GM18868 (cell line): ENCODE data around the gene SCNN1B.
"Not testable (repeated sequence)": the region's sequence is repeated elsewhere in the genome, so short reads cannot be mapped to it uniquely, and the experiment has no call there.

Experiments
- ATAC-seq: cut with Tn5 transposase; IDR thresholded peaks from one replicate; pipeline ENCODE4 v1.9.1; 2021; ENCODE audit warnings: mild to moderate bottlenecking, moderate library complexity; ENCODE audit not compliant: unreplicated experiment

SCNN1B gene

DNA sequence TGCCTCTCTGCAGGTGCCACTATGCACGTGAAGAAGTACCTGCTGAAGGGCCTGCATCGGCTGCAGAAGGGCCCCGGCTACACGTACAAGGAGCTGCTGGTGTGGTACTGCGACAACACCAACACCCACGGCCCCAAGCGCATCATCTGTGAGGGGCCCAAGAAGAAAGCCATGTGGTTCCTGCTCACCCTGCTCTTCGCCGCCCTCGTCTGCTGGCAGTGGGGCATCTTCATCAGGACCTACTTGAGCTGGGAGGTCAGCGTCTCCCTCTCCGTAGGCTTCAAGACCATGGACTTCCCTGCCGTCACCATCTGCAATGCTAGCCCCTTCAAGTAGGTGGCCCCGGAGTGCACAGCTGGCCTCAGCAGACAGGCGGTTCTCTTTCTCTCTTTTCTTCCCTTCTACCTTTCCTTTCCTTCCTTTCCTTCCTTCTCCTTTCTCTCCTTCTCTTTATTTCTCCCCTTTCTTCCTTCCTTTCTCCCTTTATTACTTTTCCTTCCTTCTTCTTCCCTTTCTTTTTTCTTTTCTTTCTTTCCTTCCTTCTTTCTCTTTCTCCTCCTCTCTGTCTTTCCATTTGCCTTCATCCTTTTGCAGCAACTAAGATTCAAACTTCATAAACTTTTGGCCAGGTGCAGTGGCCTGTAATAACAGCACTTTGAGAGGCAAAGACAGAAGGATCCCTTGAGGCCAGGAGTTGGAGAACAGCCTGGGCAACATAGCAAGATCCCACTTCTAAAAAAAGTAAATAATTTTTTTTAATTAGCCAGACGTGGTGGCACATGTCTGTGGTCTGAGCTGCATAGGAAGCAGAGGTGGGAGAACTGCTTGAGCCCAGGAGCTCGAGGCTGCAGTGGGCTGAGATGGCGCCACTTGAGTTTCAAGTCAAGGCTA, 46.7 kb downstream of the SCNN1B start:
- no peak for ATAC-seq

DNA sequence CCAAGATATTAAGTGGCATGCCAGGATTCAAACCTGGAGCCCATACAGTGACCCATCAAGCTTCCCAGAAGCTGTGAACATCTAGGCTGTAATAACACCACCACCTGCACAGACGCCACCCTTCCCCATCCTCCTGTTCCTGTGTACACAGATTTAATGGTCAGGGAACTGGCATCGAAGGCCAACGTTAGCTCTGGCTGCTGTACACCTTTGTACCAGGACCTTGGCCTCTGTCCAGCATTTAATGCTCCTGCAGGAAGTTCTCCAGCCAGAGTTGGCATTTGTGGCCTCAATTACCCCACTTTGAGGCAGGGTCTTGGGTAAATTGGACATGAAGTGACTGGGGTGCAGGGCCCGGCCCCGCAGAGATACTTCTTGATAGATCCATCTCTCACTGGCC, 49.3 kb downstream of the SCNN1B start:
- no peak for ATAC-seq

DNA sequence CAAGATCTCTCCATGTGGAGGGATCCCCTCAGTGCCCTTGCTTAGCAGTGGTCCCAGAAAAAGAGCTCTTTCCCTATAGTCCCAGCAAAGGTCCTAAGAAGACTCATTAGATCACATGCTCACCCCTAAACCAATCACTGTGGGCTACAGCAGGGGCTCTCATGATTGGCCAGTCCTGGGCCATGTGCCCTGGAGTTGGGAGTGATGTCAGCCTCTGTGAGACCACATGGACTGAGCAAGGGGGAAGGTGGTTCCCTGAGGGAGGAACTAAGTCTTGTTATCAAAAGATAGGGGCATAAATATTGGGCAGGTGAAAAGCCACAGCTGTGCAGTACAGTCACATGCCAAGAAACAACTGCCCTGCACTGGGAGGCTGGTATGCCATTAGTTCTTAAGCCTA, 51.3 kb downstream of the SCNN1B start:
- no peak for ATAC-seq

DNA sequence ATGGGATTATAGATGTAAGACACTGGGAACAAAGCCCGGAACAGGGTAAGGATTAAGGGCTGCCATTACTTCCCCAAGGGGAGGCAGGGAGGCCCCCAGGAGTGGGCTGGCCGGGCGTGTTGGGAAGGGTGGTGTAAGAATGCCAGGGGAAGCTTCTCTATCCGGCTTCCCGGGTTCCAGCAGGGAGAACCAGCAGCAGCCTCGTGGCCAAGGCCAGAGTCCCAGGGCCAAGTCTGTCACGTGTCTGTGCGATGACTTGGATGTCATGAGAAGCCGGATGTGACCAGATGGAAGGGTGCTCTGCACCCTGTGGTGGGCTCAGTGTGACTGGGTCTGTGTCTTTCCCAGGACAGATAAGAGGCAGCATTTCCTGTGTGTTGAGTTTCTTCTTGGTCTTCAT, 52.1 kb downstream of the SCNN1B start:
- no peak for ATAC-seq

DNA sequence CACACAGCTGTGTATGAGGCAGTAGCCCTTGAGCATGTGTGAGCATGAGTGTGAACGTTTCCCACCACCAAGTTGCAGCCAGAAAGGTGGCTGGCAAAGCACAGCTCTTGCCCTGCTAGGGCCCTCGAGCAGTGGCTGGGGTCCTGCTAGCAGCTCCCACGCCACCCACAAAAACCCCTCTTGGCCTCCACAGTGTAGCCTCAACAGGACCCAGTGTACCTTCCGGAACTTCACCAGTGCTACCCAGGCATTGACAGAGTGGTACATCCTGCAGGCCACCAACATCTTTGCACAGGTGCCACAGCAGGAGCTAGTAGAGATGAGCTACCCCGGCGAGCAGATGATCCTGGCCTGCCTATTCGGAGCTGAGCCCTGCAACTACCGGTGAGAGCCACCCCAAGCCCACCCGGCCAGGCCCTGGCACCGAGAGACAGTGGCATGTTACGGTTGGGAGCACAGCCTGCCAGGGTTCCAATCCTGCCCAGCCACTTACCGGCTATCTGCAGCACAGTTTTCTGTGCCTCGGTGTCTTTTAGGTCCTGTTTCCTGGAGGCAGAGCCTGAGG, 53.1 kb downstream of the SCNN1B start:
- no peak for ATAC-seq

DNA sequence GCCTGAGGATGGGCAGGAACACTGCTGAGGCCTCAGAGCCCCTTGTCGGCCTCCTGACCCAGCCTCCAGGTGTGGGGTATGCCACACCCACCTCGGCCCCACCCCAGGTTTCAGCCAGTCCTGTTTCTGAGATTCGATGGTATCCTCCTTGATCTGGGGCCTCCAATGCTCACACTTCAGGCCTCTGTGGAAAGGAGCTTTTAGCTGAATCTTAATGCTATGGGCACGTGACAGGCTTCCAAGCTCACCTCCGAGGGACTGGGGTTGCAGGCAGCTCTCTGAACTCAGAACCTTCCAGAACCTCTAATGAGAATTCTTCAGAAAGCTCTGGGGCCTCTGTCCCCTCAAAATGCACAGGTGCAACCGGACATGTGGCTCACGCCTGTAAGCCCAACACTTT, 54.8 kb downstream of the SCNN1B start:
- ATAC-seq, result no peak

DNA sequence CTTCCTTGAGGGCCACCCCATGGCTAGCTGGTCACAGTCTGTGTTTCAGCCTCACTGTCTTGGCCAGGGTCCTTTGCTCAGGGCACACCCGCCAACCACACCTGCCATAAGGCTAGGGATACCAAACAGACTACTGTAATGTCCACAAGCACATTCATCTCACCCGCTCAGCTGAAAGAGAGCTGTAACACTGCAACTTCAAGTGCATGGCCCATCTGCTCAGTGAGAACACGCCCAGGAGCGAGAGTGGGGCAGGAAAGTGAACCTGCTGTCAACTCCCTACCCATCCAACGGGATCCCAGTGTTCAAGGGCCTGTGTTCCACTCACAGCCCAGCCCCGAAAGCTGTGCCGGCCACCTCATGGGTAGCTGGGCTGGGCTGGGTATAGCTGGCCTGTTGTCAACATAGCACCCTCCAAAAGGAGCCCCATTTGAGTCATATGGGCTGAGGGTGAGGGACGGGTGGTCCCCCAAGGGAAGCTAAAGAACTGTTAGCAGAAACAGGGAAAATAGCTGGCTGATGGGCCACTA, 55.7 kb downstream of the SCNN1B start:
- no peak for ATAC-seq

DNA sequence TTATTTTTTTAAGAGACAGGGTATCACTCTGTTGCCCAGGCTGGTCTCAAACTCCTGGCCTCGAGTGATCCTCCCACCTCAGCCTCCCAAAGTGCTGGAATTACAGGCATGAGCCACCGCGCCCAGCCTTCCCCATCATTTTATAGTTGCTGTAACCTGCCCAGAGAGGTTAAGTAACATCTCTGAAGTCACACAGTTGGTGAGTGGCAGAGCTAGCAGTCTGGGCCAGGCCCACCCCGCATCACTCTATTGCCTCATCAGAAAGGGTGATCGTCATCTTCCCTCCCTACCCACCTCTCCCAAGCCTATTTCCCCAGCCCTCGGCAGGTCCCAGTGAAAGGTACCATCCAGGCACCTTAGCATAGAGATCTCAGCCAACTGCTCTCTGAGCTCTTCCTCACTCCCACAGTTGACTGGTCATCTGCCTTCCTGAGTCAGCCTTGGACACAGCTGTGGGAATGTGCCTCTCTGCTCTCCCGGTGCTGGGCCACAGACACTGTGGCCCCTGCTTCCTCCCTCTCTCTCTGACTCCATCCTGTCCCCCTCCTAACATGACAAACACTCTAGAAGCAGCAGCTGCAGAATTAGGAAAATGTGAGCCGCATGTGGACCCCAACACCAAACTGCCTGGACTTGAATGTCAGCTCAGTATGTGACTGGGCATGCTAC, 57.1 kb downstream of the SCNN1B start:
- no peak for ATAC-seq

DNA sequence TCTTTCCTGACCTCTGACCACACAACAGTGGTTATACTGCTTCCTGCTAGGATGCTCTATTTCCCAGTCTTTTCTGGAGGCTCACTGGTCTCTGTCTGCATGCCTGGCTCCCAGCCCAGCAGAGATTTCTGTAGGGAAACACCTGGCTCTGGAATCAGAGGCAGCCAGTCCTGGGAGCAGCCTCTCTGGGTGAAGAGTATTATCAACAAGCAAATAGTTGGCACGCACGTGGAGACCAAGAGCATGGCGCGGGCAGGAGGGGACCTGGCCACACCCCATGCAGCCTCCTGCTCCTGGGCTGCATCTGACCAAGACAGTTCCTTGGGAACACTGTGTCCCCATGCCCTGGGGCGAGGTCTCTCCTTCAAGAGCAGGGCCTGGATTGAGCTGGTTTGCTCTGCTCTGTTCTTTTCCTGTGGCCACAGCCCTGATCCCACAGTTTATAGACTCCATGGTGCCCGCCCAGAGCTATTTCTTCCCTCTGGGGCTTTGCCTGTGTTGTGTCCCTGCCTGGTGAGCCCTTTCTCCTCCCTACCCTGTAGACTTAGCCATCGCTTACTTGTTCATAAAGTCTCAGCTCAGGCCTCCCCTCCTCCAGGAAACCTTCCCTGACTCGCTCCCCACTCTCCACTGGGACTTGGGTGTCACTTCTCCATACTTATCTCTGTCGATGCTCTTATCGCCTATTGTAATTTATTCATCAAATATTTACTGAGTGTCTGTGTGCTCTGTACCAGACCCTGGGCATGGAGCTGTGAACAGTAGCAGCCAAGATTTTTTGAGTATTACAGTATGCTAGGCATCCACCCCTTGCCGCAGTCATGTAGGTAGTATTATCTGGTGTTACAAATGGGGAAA, 60.6 kb downstream of the SCNN1B start:
- ATAC-seq, result no peak

DNA sequence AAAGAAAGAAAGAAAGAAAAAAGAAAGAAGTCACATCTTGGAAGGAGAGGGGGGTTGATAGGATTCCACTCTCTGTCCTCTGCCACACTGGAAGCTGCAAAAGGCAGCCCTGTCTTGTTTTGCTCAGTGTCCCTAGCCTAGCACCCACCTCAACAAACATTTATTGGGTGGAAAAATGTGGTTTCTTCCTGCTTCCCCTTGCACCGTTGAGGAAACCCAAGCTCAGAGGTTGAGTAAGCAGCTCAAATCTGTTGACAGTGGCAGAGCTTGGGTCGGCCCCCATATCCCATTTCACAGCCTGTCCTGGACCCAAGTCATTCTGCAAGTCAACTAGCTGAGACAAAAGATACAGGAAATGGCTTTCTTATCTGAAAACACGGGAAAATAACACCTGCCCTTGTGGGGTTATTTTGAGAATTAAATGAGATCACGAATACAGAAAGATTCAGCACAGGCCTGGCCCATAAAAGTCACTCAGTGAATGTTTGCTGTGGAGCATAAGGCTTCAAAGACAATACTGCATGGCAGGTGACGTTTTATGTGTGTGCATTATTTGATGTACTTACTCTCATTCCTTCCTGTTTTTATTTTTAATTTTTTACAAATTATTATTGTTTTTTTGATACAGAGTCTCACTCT, 63.6 kb downstream of the SCNN1B start:
- ATAC-seq, result no peak

DNA sequence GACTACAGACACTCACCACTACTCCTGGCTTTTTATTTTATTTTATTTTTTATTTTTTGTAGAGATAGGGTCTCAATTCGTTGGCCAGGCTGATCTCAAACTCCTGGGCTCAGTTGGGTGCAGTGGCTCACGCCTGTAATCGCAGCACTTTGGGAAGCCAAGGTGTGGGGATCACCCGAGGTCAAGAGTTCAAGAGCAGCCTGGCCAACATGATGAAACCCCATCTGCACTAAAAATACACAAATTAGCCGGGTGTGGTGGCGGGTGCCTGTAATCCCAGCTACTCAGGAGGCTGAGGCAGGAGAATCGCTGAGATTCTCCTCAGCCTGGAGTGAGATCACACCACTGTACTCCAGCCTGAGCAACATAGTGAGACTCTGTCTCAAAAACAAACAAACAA, 64.2 kb downstream of the SCNN1B start:
- not testable (repeated sequence) for ATAC-seq

DNA sequence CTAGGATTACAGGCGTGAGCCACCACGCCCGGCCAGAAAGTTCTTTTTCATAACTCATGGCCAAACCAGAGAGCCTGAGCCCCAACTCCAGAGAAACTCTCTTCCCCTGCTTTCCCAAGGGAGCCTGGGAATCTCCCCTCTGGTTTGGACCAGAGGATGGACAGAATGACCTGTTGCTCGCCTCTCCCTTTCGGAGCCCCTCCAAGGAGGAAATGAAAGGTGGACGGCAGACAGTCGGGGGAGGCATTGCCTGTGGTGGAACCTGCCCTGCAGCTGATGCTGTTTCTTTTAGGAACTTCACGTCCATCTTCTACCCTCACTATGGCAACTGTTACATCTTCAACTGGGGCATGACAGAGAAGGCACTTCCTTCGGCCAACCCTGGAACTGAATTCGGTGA, 65.5 kb downstream of the SCNN1B start:
- no peak for ATAC-seq

DNA sequence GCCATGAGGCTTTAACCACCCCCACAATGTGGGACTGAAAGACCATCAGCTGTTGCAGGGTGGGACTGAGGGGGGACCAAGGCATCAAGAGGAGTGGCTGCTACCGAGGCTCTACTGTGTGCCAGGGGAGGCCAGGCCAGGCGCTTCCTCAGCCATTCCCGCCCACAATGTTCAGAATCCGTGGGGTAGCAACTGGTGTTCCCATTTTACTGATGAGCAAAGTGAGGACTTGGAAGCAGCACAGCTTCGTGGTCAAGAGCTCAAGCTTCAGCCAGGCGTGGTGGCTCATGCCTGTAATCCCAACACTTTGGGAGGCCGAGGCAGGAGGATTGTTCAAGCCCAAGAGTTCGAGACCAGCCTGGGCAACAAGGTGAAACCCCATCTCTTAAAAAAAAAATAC, 65.9 kb downstream of the SCNN1B start:
- ATAC-seq, result no peak

DNA sequence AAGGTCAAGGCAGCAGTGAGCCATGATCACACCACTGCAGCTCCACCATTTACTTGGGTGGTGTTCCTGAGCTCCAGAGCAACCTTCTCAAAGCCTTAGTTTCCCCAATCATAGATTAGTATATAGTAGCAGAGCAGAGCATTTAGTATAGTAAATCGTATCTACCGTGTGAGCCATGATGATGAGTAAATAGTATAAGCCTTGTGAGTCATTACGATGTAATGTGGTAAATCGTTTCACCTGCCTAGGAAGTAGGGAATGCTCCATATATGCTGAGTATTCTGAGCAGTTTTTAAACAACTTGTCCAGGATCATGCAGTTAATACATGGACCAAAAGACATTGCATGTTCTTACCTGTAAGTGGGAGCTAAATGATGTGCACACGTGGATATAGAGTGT, 66.4 kb downstream of the SCNN1B start:
- no peak for ATAC-seq

DNA sequence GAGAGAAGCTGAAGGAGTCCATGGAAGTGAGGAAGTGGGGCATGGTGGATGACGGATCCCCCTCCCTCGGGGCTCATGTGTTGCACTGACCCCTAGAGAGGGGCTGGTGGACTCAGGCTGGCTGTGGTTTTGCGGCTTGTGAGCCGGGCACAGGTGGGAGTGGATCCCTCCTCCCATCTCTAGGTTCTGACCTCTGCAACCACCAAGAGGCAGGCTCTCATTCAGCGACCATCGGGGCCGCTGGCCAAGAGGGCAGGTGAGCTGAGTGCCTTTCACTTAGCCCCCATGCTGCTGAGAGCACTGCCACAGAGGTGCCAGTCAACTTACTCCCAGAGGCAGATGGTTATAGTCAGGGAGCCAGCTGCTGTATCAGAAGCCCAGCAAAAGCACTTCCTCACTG, 67.3 kb downstream of the SCNN1B start:
- ATAC-seq, result no peak

DNA sequence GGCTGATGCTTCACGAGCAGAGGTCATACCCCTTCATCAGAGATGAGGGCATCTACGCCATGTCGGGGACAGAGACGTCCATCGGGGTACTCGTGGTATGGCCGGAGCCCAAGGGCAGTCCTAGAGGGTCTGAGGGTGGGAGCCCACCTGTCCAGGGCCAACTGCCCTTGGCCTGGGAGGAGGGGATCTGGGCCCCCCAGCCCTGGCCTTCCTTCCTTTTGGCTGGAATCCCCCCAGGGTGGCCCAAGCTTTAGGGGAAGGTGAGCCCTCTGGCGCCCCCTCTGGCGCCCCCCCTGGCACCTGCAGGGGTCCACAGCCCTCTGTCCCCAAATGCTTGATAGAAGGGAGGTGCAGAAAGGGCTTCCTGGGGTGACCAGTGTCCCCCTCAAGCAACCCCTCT, 69.3 kb downstream of the SCNN1B start:
- ATAC-seq, result no peak

DNA sequence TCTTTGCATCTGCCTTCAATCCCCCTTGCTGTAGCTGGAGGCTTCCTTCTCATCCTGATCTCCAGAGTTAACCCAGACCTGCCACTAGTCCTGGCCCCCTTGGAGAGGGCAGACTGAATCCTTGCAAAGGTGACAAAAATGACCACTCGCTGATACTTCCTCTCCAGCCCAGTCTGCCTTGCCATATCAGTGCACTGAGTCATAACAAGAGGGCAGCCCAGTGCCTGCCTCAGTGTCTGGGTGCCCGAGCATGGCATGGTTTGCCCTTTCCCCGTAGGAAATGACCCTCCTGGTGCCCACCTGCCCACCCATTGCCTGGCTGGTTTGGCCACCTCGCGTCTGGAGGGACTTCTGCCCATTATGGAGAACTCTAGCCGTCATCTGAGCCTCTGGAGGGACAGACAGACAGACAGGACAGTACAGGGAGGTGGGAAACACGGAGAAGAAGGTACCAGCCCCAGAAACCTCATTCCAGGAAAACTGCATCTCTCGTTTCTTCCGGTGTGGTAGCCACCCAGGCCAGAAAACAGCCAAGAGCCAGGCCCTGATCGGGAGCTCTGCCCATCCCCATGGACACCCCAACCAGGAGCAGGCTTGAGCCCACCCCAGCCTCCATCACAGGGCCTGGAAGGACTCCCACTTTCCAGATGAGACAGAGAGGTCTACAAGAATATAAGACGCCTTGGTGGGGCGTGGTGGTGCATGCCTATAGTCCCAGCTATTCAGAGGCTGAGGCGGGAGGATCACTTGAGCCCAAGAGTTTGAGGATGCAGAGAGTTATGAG, 71.5 kb downstream of the SCNN1B start:
- ATAC-seq, result no peak

DNA sequence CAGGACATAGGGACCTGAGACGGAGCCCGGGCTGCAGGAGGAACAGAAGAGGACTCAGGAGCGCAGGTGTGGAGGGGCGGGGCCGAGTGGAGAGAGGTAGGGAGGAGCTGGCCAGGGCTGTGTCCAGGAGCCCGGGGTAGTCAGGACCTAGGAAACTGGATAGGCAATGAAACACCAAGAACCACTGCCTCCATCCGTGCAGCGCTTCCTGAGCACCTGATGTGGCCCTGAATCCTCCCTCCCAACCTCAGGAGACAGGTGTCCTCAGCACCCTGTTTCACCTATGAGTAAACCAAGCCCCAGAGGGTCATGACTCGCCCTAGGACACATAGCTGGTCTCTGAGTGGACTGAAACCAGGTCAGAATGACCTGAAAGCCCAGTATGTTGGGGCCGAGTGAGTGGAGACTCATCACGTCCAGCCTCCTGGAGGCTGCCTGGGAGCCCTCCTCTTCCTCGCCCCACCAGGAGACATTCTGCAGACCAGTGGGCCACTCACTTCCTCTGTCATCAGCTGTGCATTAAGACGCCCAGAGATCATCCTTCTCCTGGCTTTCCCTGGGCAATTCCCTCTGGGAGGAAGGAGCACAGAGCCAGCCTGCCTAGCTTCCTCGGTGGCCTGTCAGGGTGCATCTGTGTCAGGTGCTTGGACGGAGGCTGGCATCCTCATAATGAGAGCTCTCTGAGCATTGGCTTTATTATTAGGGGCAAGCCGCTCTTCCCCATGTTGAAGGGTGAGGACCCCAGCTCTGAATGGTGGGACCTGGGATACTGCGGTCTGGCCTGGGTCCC, 72.8 kb downstream of the SCNN1B start:
- ATAC-seq, result no peak

DNA sequence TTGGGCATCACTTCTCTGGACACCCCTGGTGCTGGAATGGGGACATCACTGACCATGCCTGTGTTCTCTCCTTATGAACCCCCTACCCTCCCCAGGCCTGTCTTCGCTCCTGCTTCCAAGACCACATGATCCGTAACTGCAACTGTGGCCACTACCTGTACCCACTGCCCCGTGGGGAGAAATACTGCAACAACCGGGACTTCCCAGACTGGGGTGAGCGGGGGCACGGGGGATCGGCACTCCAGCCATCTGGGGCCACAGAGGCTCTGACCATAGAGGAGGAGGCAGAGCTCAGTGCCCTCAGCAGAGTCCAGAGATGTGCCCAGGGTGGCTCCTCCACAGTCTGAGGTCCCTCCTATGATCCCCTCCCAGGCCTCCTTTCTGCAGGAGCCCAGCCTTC, 73.5 kb downstream of the SCNN1B start:
- ATAC-seq, result no peak
